GM12801 (cell line): ENCODE data around the gene RBPJ.

Experiments
- TF ChIP-seq, protein P1 (sequence below): IDR thresholded peaks from one replicate; pipeline ENCODE4 v1.5.1; 2011; ENCODE audit warnings: control low read depth; ENCODE audit not compliant: insufficient read length; ENCODE audit errors: extremely low read depth

Gene RBPJ

DNA sequence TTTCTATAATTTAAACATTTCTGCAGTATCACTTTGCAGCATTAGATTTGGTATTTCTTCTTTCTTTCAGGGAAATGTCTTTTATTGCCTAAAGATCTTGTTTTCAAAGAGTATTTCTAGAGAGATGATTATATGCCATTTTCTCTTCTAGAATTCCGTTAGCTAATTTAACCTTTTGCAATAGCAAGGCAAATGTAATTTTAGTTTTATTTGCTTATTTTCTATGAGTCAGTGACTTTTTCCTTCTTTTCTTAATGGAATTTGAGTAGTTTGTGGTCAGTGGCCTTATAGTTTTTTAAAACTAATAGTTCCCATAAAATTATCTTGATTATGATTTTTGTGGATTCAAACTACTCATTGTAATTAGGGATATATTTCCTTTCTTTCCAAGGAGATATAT lies 97.3 kb downstream of the RBPJ start:
- TF ChIP-seq, protein P1, sequence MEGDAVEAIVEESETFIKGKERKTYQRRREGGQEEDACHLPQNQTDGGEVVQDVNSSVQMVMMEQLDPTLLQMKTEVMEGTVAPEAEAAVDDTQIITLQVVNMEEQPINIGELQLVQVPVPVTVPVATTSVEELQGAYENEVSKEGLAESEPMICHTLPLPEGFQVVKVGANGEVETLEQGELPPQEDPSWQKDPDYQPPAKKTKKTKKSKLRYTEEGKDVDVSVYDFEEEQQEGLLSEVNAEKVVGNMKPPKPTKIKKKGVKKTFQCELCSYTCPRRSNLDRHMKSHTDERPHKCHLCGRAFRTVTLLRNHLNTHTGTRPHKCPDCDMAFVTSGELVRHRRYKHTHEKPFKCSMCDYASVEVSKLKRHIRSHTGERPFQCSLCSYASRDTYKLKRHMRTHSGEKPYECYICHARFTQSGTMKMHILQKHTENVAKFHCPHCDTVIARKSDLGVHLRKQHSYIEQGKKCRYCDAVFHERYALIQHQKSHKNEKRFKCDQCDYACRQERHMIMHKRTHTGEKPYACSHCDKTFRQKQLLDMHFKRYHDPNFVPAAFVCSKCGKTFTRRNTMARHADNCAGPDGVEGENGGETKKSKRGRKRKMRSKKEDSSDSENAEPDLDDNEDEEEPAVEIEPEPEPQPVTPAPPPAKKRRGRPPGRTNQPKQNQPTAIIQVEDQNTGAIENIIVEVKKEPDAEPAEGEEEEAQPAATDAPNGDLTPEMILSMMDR, result no peak

DNA sequence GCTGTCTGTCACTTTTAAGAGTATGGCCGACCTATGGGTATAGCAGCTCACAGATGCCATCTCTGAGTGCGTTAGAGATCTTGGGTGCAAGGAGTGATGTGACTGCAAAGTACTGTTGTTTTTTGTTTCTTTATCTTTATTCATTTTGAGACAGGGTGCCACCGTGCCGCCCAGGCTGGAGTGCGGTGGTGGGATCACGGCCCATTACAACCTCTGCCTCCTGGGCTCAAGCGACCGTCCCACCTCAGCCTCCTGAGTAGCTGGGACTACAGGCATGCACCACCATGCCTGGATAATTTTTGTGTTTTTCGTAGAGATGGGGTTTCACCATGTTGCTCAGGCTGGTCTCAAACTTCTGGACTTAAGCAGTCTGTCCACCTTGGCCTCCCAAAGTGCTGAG lies 98.0 kb downstream of the RBPJ start:
- TF ChIP-seq, protein P1, result no peak

DNA sequence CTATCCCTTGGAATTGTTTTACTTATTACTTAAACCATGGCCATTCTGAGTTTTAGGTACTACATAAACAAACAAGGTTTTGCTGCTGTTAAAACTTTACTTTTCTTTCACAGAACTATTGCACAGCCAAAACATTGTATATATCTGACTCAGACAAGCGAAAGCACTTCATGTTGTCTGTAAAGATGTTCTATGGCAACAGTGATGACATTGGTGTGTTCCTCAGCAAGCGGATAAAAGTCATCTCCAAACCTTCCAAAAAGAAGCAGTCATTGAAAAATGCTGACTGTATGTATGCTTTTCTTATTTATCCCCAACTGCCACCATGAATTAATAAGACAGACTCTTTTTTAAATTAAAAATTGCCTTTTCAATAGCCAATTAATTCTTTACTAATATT lies 99.6 kb downstream of the RBPJ start:
- TF ChIP-seq, protein P1, result no peak

DNA sequence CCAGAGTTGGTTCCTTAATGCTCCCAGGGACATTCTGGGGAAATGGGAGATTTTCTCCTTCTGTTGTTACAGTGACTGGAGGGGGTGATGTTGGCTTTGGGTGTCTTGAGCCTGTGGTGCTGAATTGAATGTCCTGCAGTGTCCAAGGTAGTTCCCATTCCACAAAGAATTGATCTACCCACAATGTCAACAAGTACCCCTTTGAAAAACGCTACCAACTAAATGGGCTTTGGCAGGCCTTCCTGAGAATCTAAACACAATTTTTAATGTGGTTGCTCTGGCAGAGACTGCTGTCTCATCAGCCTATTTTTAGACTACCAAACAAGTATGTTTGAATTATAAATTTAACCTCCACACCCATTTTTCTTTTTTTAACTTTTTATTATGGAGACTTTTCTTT lies 100.1 kb downstream of the RBPJ start:
- TF ChIP-seq, protein P1, result no peak

DNA sequence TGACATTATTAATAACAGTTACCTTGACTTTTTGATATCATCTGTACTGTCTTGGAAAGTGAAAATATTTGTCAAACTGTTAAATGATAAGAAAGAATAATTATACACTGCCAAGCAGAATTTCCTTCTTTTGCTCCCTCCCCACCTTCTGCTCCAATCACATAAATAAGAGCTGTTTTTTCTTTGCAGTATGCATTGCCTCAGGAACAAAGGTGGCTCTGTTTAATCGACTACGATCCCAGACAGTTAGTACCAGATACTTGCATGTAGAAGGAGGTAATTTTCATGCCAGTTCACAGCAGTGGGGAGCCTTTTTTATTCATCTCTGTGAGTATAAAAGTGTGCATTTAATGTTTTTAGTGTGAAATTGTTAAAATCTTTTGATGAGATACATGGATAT lies 103.3 kb downstream of the RBPJ start:
- TF ChIP-seq, protein P1, result no peak

DNA sequence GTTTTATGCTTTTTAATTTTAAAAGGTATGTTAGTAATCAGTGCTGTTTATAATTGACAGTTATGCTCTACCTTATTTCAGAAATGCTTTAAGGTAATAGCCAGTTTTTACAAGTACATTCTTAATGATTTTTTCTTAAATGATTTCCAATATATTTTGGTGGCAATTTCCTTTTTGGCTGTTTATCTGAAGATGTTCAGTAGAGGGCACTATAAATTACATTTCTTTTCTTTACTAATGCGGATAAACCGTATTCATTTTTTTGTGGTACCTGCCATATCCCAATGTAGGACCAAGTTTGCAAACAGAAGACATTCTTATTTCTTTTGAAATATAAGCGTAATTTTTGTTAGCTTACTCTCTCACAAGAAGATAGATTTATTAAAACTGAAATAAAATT lies 104.0 kb downstream of the RBPJ start:
- TF ChIP-seq, protein P1, result no peak

DNA sequence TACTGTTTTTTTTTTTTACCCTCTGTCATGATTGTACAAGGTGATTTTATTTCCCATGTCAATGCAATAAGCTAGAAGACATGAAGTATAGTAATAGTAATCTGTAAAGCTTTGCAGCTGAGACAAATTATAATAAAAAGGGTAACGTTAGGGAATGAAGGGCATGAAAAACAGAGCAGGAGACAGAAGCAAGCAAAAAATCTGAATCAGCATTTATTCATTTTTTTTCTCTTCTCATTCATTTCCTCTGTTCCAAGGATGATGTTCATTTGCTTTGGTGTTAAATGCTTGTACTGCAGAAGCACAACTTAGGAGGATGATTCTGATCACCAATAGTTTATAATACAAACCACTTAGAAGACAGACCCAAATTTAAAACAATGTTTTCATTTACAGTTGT lies 105.1 kb downstream of the RBPJ start:
- TF ChIP-seq, protein P1, result no peak

DNA sequence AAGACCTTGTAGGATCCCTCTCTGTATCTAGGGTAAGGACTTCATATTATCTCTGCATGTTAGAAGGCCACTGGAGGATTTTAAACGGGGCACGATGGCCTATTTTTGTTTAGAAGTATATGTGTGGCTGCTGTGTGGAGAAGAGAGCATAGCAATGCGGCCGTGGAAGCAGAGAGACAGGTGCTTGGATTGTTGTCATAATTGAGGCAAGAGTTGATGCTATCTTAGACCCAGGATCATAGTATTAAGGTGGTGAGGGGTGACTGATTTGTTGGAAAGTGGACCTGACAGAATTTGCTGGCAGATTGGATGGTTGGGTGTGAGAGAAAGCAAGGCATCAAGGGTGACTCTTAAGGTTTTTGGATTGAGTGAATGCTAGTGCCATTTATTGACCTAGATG lies 106.1 kb downstream of the RBPJ start:
- TF ChIP-seq, protein P1, result no peak
